CD4-positive, alpha-beta T cell (primary cell): ENCODE results near the gene SPEM3. TPM values are rescaled to one million over a fixed set of nuclear protein-coding genes. Genes with fewer than 3 reads are reported as not detected.
"Not testable (repeated sequence)": the region's sequence is repeated elsewhere in the genome, so short reads cannot be mapped to it uniquely, and the experiment has no call there.

Source experiments
- ATAC-seq: fragments of 200-7000 bp; cut with Tn5 transposase; one replicate; pipeline ENCODE4 v1.10.0; 2022; ENCODE audit warnings: mild to moderate bottlenecking; ENCODE audit not compliant: poor library complexity
- CTCF ChIA-PET: fragments of 350-600 bp; sonication (Branson Sonifier 250); formaldehyde crosslinking; loops from one replicate; lab custom pipeline; 2021; ENCODE audit warnings: antibody characterized with exemption, inconsistent platforms; lab: Charles Lee
- POLR2A ChIA-PET: fragments of 350-600 bp; sonication (Branson Sonifier 250); formaldehyde crosslinking; loops from one replicate; lab custom pipeline; 2021; ENCODE audit warnings: antibody characterized with exemption, inconsistent platforms; lab: Charles Lee
- DNase-seq, 14 experiments: peaks; one replicate each; pipeline ENCODE4 v3.0.0-alpha.2; 2013 to 2020; ENCODE audit warnings: mixed read lengths in 2 of 14
- H3K27ac ChIP-seq, 2 donors: one replicate each; pipeline versions ENCODE4 v1.5.1 to v1.7.0; 2013; ENCODE audit warnings: low read length in 2 of 2, low read depth in 1 of 2, mild to moderate bottlenecking in 1 of 2
- H3K27me3 ChIP-seq, 2 experiments: 1 replicate in 1 of 2; 2 replicates in 1 of 2; pipeline versions ENCODE4 v1.6.1 to v1.7.0; 2013; ENCODE audit warnings: low read length in 2 of 2, control low read depth in 1 of 2, mild to moderate bottlenecking in 1 of 2, moderate library complexity in 1 of 2; ENCODE audit not compliant: insufficient read depth in 2 of 2, control insufficient read depth in 1 of 2
- H3K36me3 ChIP-seq: one replicate; pipeline ENCODE4 v1.6.1; 2013; ENCODE audit warnings: low read length, control low read depth; ENCODE audit not compliant: insufficient read depth
- H3K4me1 ChIP-seq: one replicate; pipeline ENCODE4 v1.6.1; 2013; ENCODE audit warnings: low read length, control low read depth; ENCODE audit not compliant: insufficient read depth
- H3K4me3 ChIP-seq: one replicate; pipeline ENCODE4 v1.5.1; 2013; ENCODE audit warnings: mild to moderate bottlenecking, low read length, moderate library complexity
- H3K9me3 ChIP-seq, 2 experiments: 1 replicate in 1 of 2; 2 replicates in 1 of 2; pipeline versions ENCODE4 v1.6.1 to v1.7.0; 2013; ENCODE audit warnings: low read length in 2 of 2, mild to moderate bottlenecking in 2 of 2, control low read depth in 1 of 2, moderate library complexity in 1 of 2; ENCODE audit not compliant: control insufficient read depth in 1 of 2, insufficient read depth in 1 of 2
- H3K27ac Mint-ChIP-seq: one replicate; pipeline ENCODE4 v1.8.0; 2020; ENCODE audit warnings: mixed read lengths
- H3K27me3 Mint-ChIP-seq: one replicate; pipeline ENCODE4 v1.8.0; 2021; ENCODE audit warnings: mixed read lengths
- H3K36me3 Mint-ChIP-seq: one replicate; pipeline ENCODE4 v1.8.0; 2021; ENCODE audit warnings: low read depth, mixed read lengths
- H3K4me1 Mint-ChIP-seq: one replicate; pipeline ENCODE4 v1.8.0; 2021; ENCODE audit warnings: low read depth, mixed read lengths
- H3K4me3 Mint-ChIP-seq: one replicate; pipeline ENCODE4 v1.8.0; 2020; ENCODE audit warnings: mild to moderate bottlenecking, mixed read lengths
- H3K9me3 Mint-ChIP-seq: one replicate; pipeline ENCODE4 v1.8.0; 2020; ENCODE audit warnings: mixed read lengths
- CTCF ChIP-seq: fragments of 200-600 bp; IDR thresholded peaks from one replicate; pipeline ENCODE4 v1.8.0; 2022; ENCODE audit warnings: antibody characterized with exemption, mild to moderate bottlenecking
- intact Hi-C, 2 experiments: fragments of 100-400 bp; cut with DNase I in 1 of 2; cut with micrococcal nuclease in 1 of 2; formaldehyde crosslinking; loops; one replicate each; pipeline versions ENCODE4 v1.15.1 to v1.9.0; 2023 to 2025; cut with DNase I, micrococcal nuclease
- total RNA-seq, 174 experiments: library from RNA in 2 of 174; stranded (reverse) in 2 of 174; gene quantifications; one replicate each; pipeline ENCODE4 v1.2.3 and lab custom pipeline; 2021 to 2026

SPEM3 gene
- total RNA-seq, 2 experiments from 2014 or later, result not detected

- Histone ChIP-seq H3K36me3 (peaks cover 18% of the 10 kb centered on the region), H3K4me3 (no peak overlapping the region), H3K9me3 (no peaks in the 10 kb centered on the region), H3K27me3 (no peaks in the 10 kb centered on the region), H3K4me1 (peaks cover 26% of the 10 kb centered on the region), H3K27ac (no peak overlapping the region)
- POLR2A ChIA-PET, result interaction anchor here (1.3 kb wide), 1 partner anchor 10 kb away, joined by 3 read pairs; no protein-coding TSS in a partner anchor
- ATAC-seq (no peak), DNase-seq (no peak)
- CTCF ChIA-PET, result no interaction called here
- peaks cover 21% of the 10 kb centered on the region for H3K4me1 Mint-ChIP-seq
- H3K27ac Mint-ChIP-seq, result no peak overlapping the region
- H3K9me3 Mint-ChIP-seq, result no peaks in the 10 kb centered on the region
- TF ChIP-seq CTCF, result no peak
- H3K27me3 Mint-ChIP-seq, result no peaks in the 10 kb centered on the region
- H3K36me3 Mint-ChIP-seq, result peaks cover 37% of the 10 kb centered on the region
- intact Hi-C loops, result no loop called here
- H3K4me3 Mint-ChIP-seq, result no peak overlapping the region
These were observed 40.2 kb downstream of the SPEM3 start for GRCh38 chr17:7468804-7469389.

- intact Hi-C loops, H3K27ac ChIP-seq, H3K4me3 ChIP-seq, H3K27me3 Mint-ChIP-seq, DNase-seq, H3K27ac Mint-ChIP-seq, H3K9me3 Mint-ChIP-seq, CTCF ChIA-PET, H3K27me3 ChIP-seq, ATAC-seq, H3K9me3 ChIP-seq, H3K4me3 Mint-ChIP-seq: not testable (repeated sequence)
- H3K36me3 Mint-ChIP-seq, result peaks cover 31% of the 10 kb centered on the region
- Histone ChIP-seq H3K36me3 (peaks cover 16% of the 10 kb centered on the region), H3K4me1 (peaks cover 33% of the 10 kb centered on the region)
- POLR2A ChIA-PET, result interaction anchor here (0.9 to 1.5 kb wide), 2 partner anchors 9 to 14 kb away, joined by 3 to 5 read pairs; partner anchors contain the start of genes POLR2A and ZBTB4
- peaks cover 21% of the 10 kb centered on the region for H3K4me1 Mint-ChIP-seq
These were observed 41.2 kb downstream of the SPEM3 start for GRCh38 chr17:7469843-7470242.

- H3K4me3 ChIP-seq, DNase-seq, H3K4me3 Mint-ChIP-seq, intact Hi-C loops, H3K27ac ChIP-seq, H3K27ac Mint-ChIP-seq, H3K9me3 ChIP-seq, H3K27me3 ChIP-seq, H3K27me3 Mint-ChIP-seq, ATAC-seq, H3K9me3 Mint-ChIP-seq: not testable (repeated sequence)
- ChIA-PET CTCF (interaction anchor here (0.5 to 1.2 kb wide), 2 partner anchors 15 to 34 kb away, joined by 3 to 4 read pairs; no protein-coding TSS in a partner anchor), POLR2A (interaction anchor here (0.9 to 1.5 kb wide), 3 partner anchors 8 to 34 kb away, joined by 3 to 5 read pairs (median 3); partner anchors contain the start of genes POLR2A and ZBTB4)
- Histone ChIP-seq H3K36me3 (peaks cover 15% of the 10 kb centered on the region), H3K4me1 (peaks cover 37% of the 10 kb centered on the region)
- Mint-ChIP-seq H3K36me3 (peaks cover 28% of the 10 kb centered on the region), H3K4me1 (peaks cover 21% of the 10 kb centered on the region)
These were observed 41.9 kb downstream of the SPEM3 start for GRCh38 chr17:7470457-7470973.

- Mint-ChIP-seq H3K36me3 (peaks cover 28% of the 10 kb centered on the region), H3K4me3 (no peak overlapping the region), H3K4me1 (peaks cover 33% of the 10 kb centered on the region), H3K27ac (peak overlapping the region; percentile 69), H3K9me3 (no peaks in the 10 kb centered on the region), H3K27me3 (no peaks in the 10 kb centered on the region)
- H3K36me3 ChIP-seq, result peaks cover 13% of the 10 kb centered on the region
- peak; percentile 27 for ATAC-seq
- no peak for TF ChIP-seq CTCF
- H3K27me3 ChIP-seq, result no peaks in the 10 kb centered on the region
- H3K4me1 ChIP-seq, result peaks cover 49% of the 10 kb centered on the region
- ChIA-PET POLR2A (interaction anchor here (0.6 to 1.1 kb wide), 3 partner anchors 12 to 35 kb away, joined by 3 to 4 read pairs (median 3); partner anchors contain the start of gene POLR2A), CTCF (interaction anchor here (1.2 kb wide), 1 partner anchor 35 kb away, joined by 3 read pairs; no protein-coding TSS in a partner anchor)
- H3K4me3 ChIP-seq, result no peak overlapping the region
- no peak overlapping the region for H3K27ac ChIP-seq
- intact Hi-C loops, result no loop called here
- DNase-seq, result no peak
- H3K9me3 ChIP-seq, result no peaks in the 10 kb centered on the region
These were observed 43.1 kb downstream of the SPEM3 start for GRCh38 chr17:7471729-7472128.

- intact Hi-C loops, H3K4me3 Mint-ChIP-seq, H3K27me3 Mint-ChIP-seq, H3K9me3 Mint-ChIP-seq, H3K9me3 ChIP-seq, H3K36me3 ChIP-seq, H3K27me3 ChIP-seq, ATAC-seq, H3K27ac ChIP-seq, H3K4me3 ChIP-seq: not testable (repeated sequence)
- Mint-ChIP-seq H3K27ac (peak overlapping the region; percentile 7), H3K36me3 (peaks cover 24% of the 10 kb centered on the region), H3K4me1 (peaks cover 55% of the 10 kb centered on the region)
- CTCF ChIA-PET, result interaction anchor here (3.1 kb wide), 1 partner anchor 38 kb away, joined by 23 read pairs; no protein-coding TSS in a partner anchor
- POLR2A ChIA-PET, result interaction anchor here (0.7 to 7.2 kb wide), 3 partner anchors 11 to 239 kb away, joined by 3 to 137 read pairs (median 42); partner anchors contain the start of gene POLR2A
- DNase-seq, result peak in 1 of 14 experiments; percentile 20
- H3K4me1 ChIP-seq, result peaks cover 63% of the 10 kb centered on the region
These were observed 46.1 kb downstream of the SPEM3 start for GRCh38 chr17:7474767-7475166.
